Neural cell (in vitro differentiated cells): Measurements from ENCODE around the gene SLC12A1.

Experiments used
- CTCF ChIP-seq: fragments of 450-650 bp; IDR thresholded peaks from 2 replicates; pipeline ENCODE4 v1.5.1; 2014; ENCODE audit warnings: antibody characterized with exemption, mild to moderate bottlenecking, moderate library complexity; ENCODE audit not compliant: poor library complexity, severe bottlenecking
- EZH2 ChIP-seq: fragments of 200-600, 300-800 bp; shearing (Covaris generic), sonication (generic); IDR thresholded peaks from 2 replicates; pipeline ENCODE4 v1.6.1; 2014; ENCODE audit warnings: antibody characterized with exemption, low read length, borderline replicate concordance, mild to moderate bottlenecking; ENCODE audit not compliant: insufficient read depth, poor library complexity, severe bottlenecking
- MXI1 ChIP-seq: fragments of 450-650 bp; conservative IDR thresholded peaks from 2 replicates; pipeline ENCODE4 v1.6.1; 2014; ENCODE audit warnings: antibody characterized with exemption, mild to moderate bottlenecking; ENCODE audit not compliant: poor library complexity, severe bottlenecking
- POLR2AphosphoS5 ChIP-seq: IDR thresholded peaks from 2 replicates; pipeline ENCODE4 v1.6.1; 2012
- RAD21 ChIP-seq: fragments of 450-650 bp; conservative IDR thresholded peaks from 2 replicates; pipeline ENCODE4 v1.6.1; 2014; ENCODE audit warnings: antibody characterized with exemption, mild to moderate bottlenecking, moderate library complexity
- REST ChIP-seq: IDR thresholded peaks from 2 replicates; pipeline ENCODE4 v1.6.1; 2012; ENCODE audit warnings: borderline replicate concordance
- TAF1 ChIP-seq: IDR thresholded peaks from 2 replicates; pipeline ENCODE4 v1.6.1; 2012; ENCODE audit warnings: low read depth

GRCh38 chr15:48289628-48290027 lies 83.5 kb downstream of the SLC12A1 start:
- TF ChIP-seq CTCF (no peak), RAD21 (no peak), REST (no peak), EZH2 (no peak), TAF1 (no peak), MXI1 (no peak), POLR2AphosphoS5 (no peak)
